Mesenchymal stem cell (in vitro differentiated cells and primary cell): ENCODE measurements around the gene RHOBTB3.
A peak's percentile ranks its signal among the peaks of the same experiment; 100 is the strongest.

ENCODE experiments used
- DNase-seq: peaks from one replicate; pipeline ENCODE4 v3.0.0-alpha.2; 2013
- H2AFZ ChIP-seq: one replicate; pipeline ENCODE4 v1.6.1; 2013; ENCODE audit warnings: low read depth, mild to moderate bottlenecking, control low read depth, inconsistent platforms, low read length, moderate library complexity
- H2AK5ac ChIP-seq: 2 replicates; pipeline ENCODE4 v1.6.1; 2013; ENCODE audit warnings: low read length, moderate library complexity, mild to moderate bottlenecking, inconsistent platforms; ENCODE audit not compliant: severe bottlenecking
- H2BK120ac ChIP-seq: one replicate; pipeline ENCODE4 v1.6.1; 2013; ENCODE audit warnings: low read depth, mild to moderate bottlenecking, inconsistent platforms, low read length, moderate library complexity
- H2BK12ac ChIP-seq, 2 experiments: one replicate each; pipeline ENCODE4 v1.6.1; 2013; ENCODE audit warnings: inconsistent platforms in 2 of 2, low read length in 2 of 2, mild to moderate bottlenecking in 2 of 2, moderate library complexity in 2 of 2, control low read depth in 1 of 2
- H2BK15ac ChIP-seq: one replicate; pipeline ENCODE4 v1.6.1; 2013; ENCODE audit warnings: mild to moderate bottlenecking, low read depth, inconsistent platforms; ENCODE audit not compliant: poor library complexity, severe bottlenecking
- H2BK5ac ChIP-seq: 2 replicates; pipeline ENCODE4 v1.6.1; 2013; ENCODE audit warnings: low read depth, mild to moderate bottlenecking, low read length, control low read depth, inconsistent platforms; ENCODE audit not compliant: poor library complexity, severe bottlenecking
- H3K14ac ChIP-seq, 2 experiments: one replicate each; pipeline ENCODE4 v1.6.1; 2013; ENCODE audit warnings: inconsistent platforms in 2 of 2, low read length in 2 of 2, control low read depth in 1 of 2, mild to moderate bottlenecking in 1 of 2, moderate library complexity in 1 of 2
- H3K18ac ChIP-seq, 2 experiments: one replicate each; pipeline ENCODE4 v1.6.1; 2013; ENCODE audit warnings: inconsistent platforms in 2 of 2, low read length in 2 of 2, control low read depth in 1 of 2, low read depth in 1 of 2, mild to moderate bottlenecking in 1 of 2
- H3K23ac ChIP-seq, 2 experiments: one replicate each; pipeline ENCODE4 v1.6.1; 2013; ENCODE audit warnings: inconsistent platforms in 2 of 2, low read length in 2 of 2, mild to moderate bottlenecking in 2 of 2, moderate library complexity in 2 of 2, control low read depth in 1 of 2
- H3K27ac ChIP-seq: 2 replicates; pipeline ENCODE4 v1.5.1; 2013; ENCODE audit warnings: mild to moderate bottlenecking, moderate library complexity, low read length, control low read depth, inconsistent platforms; ENCODE audit not compliant: poor library complexity, severe bottlenecking
- H3K27me3 ChIP-seq, 2 experiments: 2 replicates each; pipeline versions ENCODE4 v1.6.1 to v1.7.0; 2013; ENCODE audit warnings: low read length in 2 of 2, mild to moderate bottlenecking in 2 of 2, moderate library complexity in 2 of 2, control low read depth in 1 of 2, inconsistent platforms in 1 of 2; ENCODE audit not compliant: control insufficient read depth in 1 of 2, insufficient read depth in 1 of 2
- H3K36me3 ChIP-seq, 2 experiments: 2 replicates each; pipeline versions ENCODE4 v1.6.1 to v1.7.0; 2013; ENCODE audit warnings: low read length in 2 of 2, control low read depth in 1 of 2, inconsistent platforms in 1 of 2, low read depth in 1 of 2, mild to moderate bottlenecking in 1 of 2; ENCODE audit not compliant: insufficient read depth in 2 of 2, control insufficient read depth in 1 of 2
- H3K4ac ChIP-seq, 2 experiments: one replicate each; pipeline ENCODE4 v1.6.1; 2013; ENCODE audit warnings: inconsistent platforms in 2 of 2, low read length in 2 of 2, mild to moderate bottlenecking in 2 of 2, moderate library complexity in 2 of 2, control low read depth in 1 of 2, low read depth in 1 of 2
- H3K4me1 ChIP-seq: 2 replicates; pipeline ENCODE4 v1.6.1; 2013; ENCODE audit warnings: low read depth, low read length, control low read depth; ENCODE audit not compliant: control insufficient read depth, insufficient read depth
- H3K4me2 ChIP-seq: 2 replicates; pipeline ENCODE4 v1.6.1; 2013; ENCODE audit warnings: low read length, mild to moderate bottlenecking, inconsistent platforms; ENCODE audit not compliant: poor library complexity, severe bottlenecking
- H3K4me3 ChIP-seq, 2 experiments: 2 replicates each; pipeline versions ENCODE4 v1.5.1 to v1.7.0; 2013; ENCODE audit warnings: low read length in 2 of 2, mild to moderate bottlenecking in 2 of 2, control low read depth in 1 of 2, low read depth in 1 of 2; ENCODE audit not compliant: insufficient read depth in 1 of 2
- H3K79me1 ChIP-seq: replicated peaks from 2 replicates; pipeline ENCODE4 v1.6.1; 2013; ENCODE audit warnings: mild to moderate bottlenecking, control low read depth, low read length, inconsistent platforms; ENCODE audit not compliant: poor library complexity, severe bottlenecking
- H3K9ac ChIP-seq: 2 replicates; pipeline ENCODE4 v1.7.0; 2013; ENCODE audit warnings: mild to moderate bottlenecking, low read length, moderate library complexity
- H3K9me3 ChIP-seq: 2 replicates; pipeline ENCODE4 v1.7.0; 2013; ENCODE audit warnings: mild to moderate bottlenecking, low read length; ENCODE audit not compliant: control insufficient read depth
- H4K8ac ChIP-seq: one replicate; pipeline ENCODE4 v1.6.1; 2013; ENCODE audit warnings: inconsistent platforms, mild to moderate bottlenecking, low read length, moderate library complexity
- H4K91ac ChIP-seq: one replicate; pipeline ENCODE4 v1.6.1; 2013; ENCODE audit warnings: mild to moderate bottlenecking, low read length, inconsistent platforms
- WGBS: methylation state at CpG from one replicate; pipeline ENCODE4 v1.1.7; 2013; ENCODE audit warnings: mixed read lengths; 5-methylcytosine and 5-hydroxymethylcytosine counted together

RHOBTB3 gene

GRCh38 chr5:95720094-95720786 is 10.9 kb upstream of the RHOBTB3 start:
- Histone ChIP-seq H4K91ac (no peak overlapping the region), H2AK5ac (no peak overlapping the region), H3K27me3 (no peaks in the 10 kb centered on the region), H2BK12ac (no peak overlapping the region), H3K9ac (no peak overlapping the region), H4K8ac (no peak overlapping the region), H2BK5ac (no peak overlapping the region), H3K18ac (no peak overlapping the region), H3K9me3 (no peaks in the 10 kb centered on the region), H3K4me1 (peaks cover 2% of the 10 kb centered on the region), H3K36me3 (no peaks in the 10 kb centered on the region), H2BK120ac (no peak overlapping the region), H3K27ac (no peak overlapping the region), H3K4ac (no peak overlapping the region), H3K23ac (no peak overlapping the region), H3K79me1 (no peaks in the 10 kb centered on the region), H2BK15ac (no peak overlapping the region), H3K4me3 (no peak overlapping the region), H2AFZ (no peak overlapping the region), H3K14ac (no peak overlapping the region), H3K4me2 (no peak overlapping the region)
- peak; percentile 76 for DNase-seq
- 20% methylated on average over 2 of the region's 3 CpGs for WGBS

DNA sequence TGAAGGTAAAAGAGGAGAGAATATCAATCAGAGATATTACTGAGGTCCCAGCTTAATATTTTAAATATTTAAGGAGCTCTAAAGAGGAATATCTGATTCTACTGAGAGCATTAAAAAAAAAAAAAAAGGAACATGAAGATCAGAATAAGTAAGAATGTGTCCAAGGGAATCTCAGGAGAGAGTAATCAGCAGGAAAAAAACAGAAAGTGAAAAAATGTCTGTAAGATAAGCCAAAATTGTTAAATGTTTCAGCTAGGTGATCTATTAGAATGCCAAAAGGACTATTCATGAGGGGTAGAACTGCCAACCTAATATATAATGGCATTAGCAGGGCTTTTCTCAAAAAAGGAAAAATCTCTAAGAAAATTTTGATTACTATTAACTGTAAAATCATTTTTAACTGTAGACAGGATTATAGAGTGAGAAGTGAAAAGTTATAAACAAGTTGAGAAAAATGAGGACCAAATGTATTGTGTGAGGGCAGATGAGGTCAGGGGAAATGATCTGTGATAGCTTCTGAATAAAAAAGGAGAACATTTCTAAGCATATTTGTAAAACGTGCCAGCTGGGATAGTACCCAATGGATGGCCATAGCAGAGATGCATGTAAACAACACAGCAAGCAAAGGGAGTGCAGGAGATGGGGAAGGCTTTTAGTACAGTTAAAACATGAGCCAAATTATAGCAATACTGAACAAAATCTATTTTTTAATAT is 9.4 kb upstream of the RHOBTB3 start:
- Histone ChIP-seq H2BK120ac (no peak overlapping the region), H3K9ac (no peak overlapping the region), H3K27me3 (no peaks in the 10 kb centered on the region), H4K8ac (no peak overlapping the region), H3K9me3 (no peaks in the 10 kb centered on the region), H2BK5ac (no peak overlapping the region), H3K36me3 (no peaks in the 10 kb centered on the region), H3K23ac (no peak overlapping the region), H2BK12ac (peak overlapping the region in 1 of 2 experiments; percentile 63), H2AK5ac (no peak overlapping the region), H3K4ac (no peak overlapping the region), H3K27ac (no peak overlapping the region), H2AFZ (no peak overlapping the region), H3K4me2 (no peak overlapping the region), H2BK15ac (no peak overlapping the region), H3K4me3 (no peak overlapping the region), H3K79me1 (peaks cover 1% of the 10 kb centered on the region), H3K18ac (no peak overlapping the region), H3K4me1 (peaks cover 1% of the 10 kb centered on the region), H4K91ac (no peak overlapping the region), H3K14ac (no peak overlapping the region)
- WGBS = 91% methylated on average over 1 of the region's 1 CpG
- no peak for DNase-seq

GRCh38 chr5:95723632-95724369 is 7.3 kb upstream of the RHOBTB3 start:
- H3K4me2 ChIP-seq = no peak overlapping the region
- DNase-seq = peak; percentile 75
- H3K79me1 ChIP-seq = peaks cover 1% of the 10 kb centered on the region
- no peak overlapping the region for H2AK5ac ChIP-seq
- H3K4me1 ChIP-seq = peaks cover 1% of the 10 kb centered on the region
- no peak overlapping the region for H2BK12ac ChIP-seq
- no peak overlapping the region for H3K4me3 ChIP-seq
- no peak overlapping the region for H2BK120ac ChIP-seq
- H2BK15ac ChIP-seq = no peak overlapping the region
- H2AFZ ChIP-seq = no peak overlapping the region
- H3K18ac ChIP-seq = no peak overlapping the region
- H4K8ac ChIP-seq = no peak overlapping the region
- H3K27ac ChIP-seq = no peak overlapping the region
- H2BK5ac ChIP-seq = no peak overlapping the region
- no peak overlapping the region for H4K91ac ChIP-seq
- H3K14ac ChIP-seq = no peak overlapping the region
- no peaks in the 10 kb centered on the region for H3K36me3 ChIP-seq
- no peaks in the 10 kb centered on the region for H3K27me3 ChIP-seq
- no peak overlapping the region for H3K4ac ChIP-seq
- 10% methylated on average over 1 of the region's 5 CpGs for WGBS
- H3K9ac ChIP-seq = peak overlapping the region; percentile 30
- H3K23ac ChIP-seq = no peak overlapping the region
- no peaks in the 10 kb centered on the region for H3K9me3 ChIP-seq
